GM23338 (cell line): ENCODE measurements around the gene PNLIPRP2. TPM values are rescaled to one million over a fixed set of nuclear protein-coding genes. Genes with fewer than 3 reads are reported as not detected.

Experiments
- ATAC-seq: fragments of 200-7000 bp; cut with Tn5 transposase; 3 replicates; pipeline ENCODE4 v1.9.1; 2020
- DNase-seq: peaks from one replicate; pipeline ENCODE4 v3.0.0-alpha.2; 2015; ENCODE audit warnings: low spot score
- H2AFZ ChIP-seq: fragments of 200-600 bp; sonication (generic); 2 replicates; pipeline ENCODE4 v1.8.0; 2016; ENCODE audit warnings: antibody characterized with exemption, mild to moderate bottlenecking, moderate library complexity
- H3F3A ChIP-seq: fragments of 200-600 bp; sonication (generic); replicated peaks from 2 replicates; pipeline ENCODE4 v1.8.0; 2017; ENCODE audit warnings: antibody characterized with exemption, mixed run types, low read depth
- H3K27ac ChIP-seq: fragments of 200-600 bp; sonication (generic); 2 replicates; pipeline ENCODE4 v1.6.1; 2016; ENCODE audit warnings: low read depth
- H3K27me3 ChIP-seq: fragments of 200-600 bp; sonication (generic); 2 replicates; pipeline ENCODE4 v1.8.0; 2016; ENCODE audit warnings: mild to moderate bottlenecking, mixed run types, moderate library complexity; ENCODE audit not compliant: insufficient read depth
- H3K36me3 ChIP-seq: fragments of 200-600 bp; sonication (generic); 2 replicates; pipeline ENCODE4 v1.8.0; 2016; ENCODE audit warnings: mild to moderate bottlenecking; ENCODE audit not compliant: insufficient read depth
- H3K4me1 ChIP-seq: fragments of 200-600 bp; sonication (generic); 2 replicates; pipeline ENCODE4 v1.8.0; 2016; ENCODE audit warnings: mild to moderate bottlenecking, moderate library complexity; ENCODE audit not compliant: insufficient read depth
- H3K4me2 ChIP-seq: fragments of 200-600 bp; sonication (generic); 2 replicates; pipeline ENCODE4 v1.7.1; 2017; ENCODE audit warnings: mixed run types
- H3K4me3 ChIP-seq: fragments of 200-600 bp; sonication (generic); 2 replicates; pipeline ENCODE4 v1.6.1; 2016; ENCODE audit warnings: mixed run types
- H3K79me2 ChIP-seq: fragments of 200-600 bp; sonication (generic); replicated peaks from 2 replicates; pipeline ENCODE4 v1.8.0; 2017; ENCODE audit warnings: mild to moderate bottlenecking; ENCODE audit not compliant: insufficient read depth
- H3K9me2 ChIP-seq: fragments of 200-600 bp; sonication (generic); 2 replicates; pipeline ENCODE4 v1.8.0; 2017; ENCODE audit not compliant: insufficient read depth
- H4K20me1 ChIP-seq: fragments of 200-600 bp; sonication (generic); replicated peaks from 2 replicates; pipeline ENCODE4 v1.8.0; 2017; ENCODE audit warnings: mild to moderate bottlenecking; ENCODE audit not compliant: insufficient read depth
- H3K27ac Mint-ChIP-seq: 2 replicates; pipeline ENCODE4 v1.8.0; 2020; ENCODE audit warnings: inconsistent platforms, mild to moderate bottlenecking, moderate library complexity, mixed read lengths
- H3K27me3 Mint-ChIP-seq: 3 replicates; pipeline ENCODE4 v1.8.0; 2022; ENCODE audit warnings: low read depth, mild to moderate bottlenecking, moderate library complexity, mixed read lengths, inconsistent platforms; ENCODE audit not compliant: insufficient read depth, poor library complexity
- H3K36me3 Mint-ChIP-seq: 3 replicates; pipeline ENCODE4 v1.8.0; 2021; ENCODE audit warnings: low read depth, mild to moderate bottlenecking, inconsistent platforms, moderate library complexity, mixed read lengths
- H3K4me1 Mint-ChIP-seq: 3 replicates; pipeline ENCODE4 v1.8.0; 2020; ENCODE audit warnings: mild to moderate bottlenecking, inconsistent platforms, mixed read lengths
- H3K4me3 Mint-ChIP-seq: 3 replicates; pipeline ENCODE4 v1.8.0; 2021; ENCODE audit warnings: moderate library complexity, mild to moderate bottlenecking, inconsistent platforms, mixed read lengths
- H3K9me3 Mint-ChIP-seq: 3 replicates; pipeline ENCODE4 v1.8.0; 2020; ENCODE audit warnings: moderate library complexity, mild to moderate bottlenecking, inconsistent platforms, mixed read lengths
- CREB1 ChIP-seq: fragments of 250-450 bp; sonication (Bioruptor Pico); IDR thresholded peaks from 2 replicates; pipeline ENCODE4 v1.5.0; 2020; ENCODE audit warnings: low read depth, mild to moderate bottlenecking, moderate library complexity
- CTCF ChIP-seq, 2 experiments: fragments of 200-600 bp in 1 of 2; sonication (generic) in 1 of 2; conservative IDR thresholded peaks; 2 replicates each; pipeline versions ENCODE4 v1.5.1 to v1.6.1; 2016 to 2017; ENCODE audit warnings: antibody characterized with exemption in 2 of 2, low read depth in 2 of 2, mild to moderate bottlenecking in 2 of 2, moderate library complexity in 1 of 2
- ETS1 ChIP-seq: IDR thresholded peaks from 2 replicates; pipeline ENCODE4 v1.6.1; 2016; ENCODE audit warnings: antibody characterized with exemption
- EZH2 ChIP-seq: fragments of 200-600 bp; sonication (generic); IDR thresholded peaks from one replicate; pipeline ENCODE4 v1.8.0; 2017; ENCODE audit warnings: antibody characterized with exemption, mild to moderate bottlenecking, low read depth; ENCODE audit not compliant: unreplicated experiment
- EZH2phosphoT487 ChIP-seq: fragments of 200-600 bp; sonication (generic); IDR thresholded peaks from one replicate; pipeline ENCODE4 v1.8.1; 2018; ENCODE audit warnings: antibody characterized with exemption; ENCODE audit not compliant: unreplicated experiment
- JUNB ChIP-seq: IDR thresholded peaks from one replicate; pipeline ENCODE4 v1.6.1; 2016; ENCODE audit warnings: antibody characterized with exemption; ENCODE audit not compliant: unreplicated experiment
- NANOG ChIP-seq: IDR thresholded peaks from 2 replicates; pipeline ENCODE4 v1.6.1; 2016; ENCODE audit warnings: antibody characterized with exemption, borderline replicate concordance
- REST ChIP-seq: IDR thresholded peaks from one replicate; pipeline ENCODE4 v1.6.1; 2018; ENCODE audit warnings: antibody characterized with exemption; ENCODE audit not compliant: unreplicated experiment
- STAT1 ChIP-seq: IDR thresholded peaks from one replicate; pipeline ENCODE4 v1.6.1; 2016; ENCODE audit warnings: antibody characterized with exemption; ENCODE audit not compliant: unreplicated experiment
- ZNF114 ChIP-seq: fragments of 250-450 bp; sonication (Bioruptor Pico); IDR thresholded peaks from 2 replicates; pipeline ENCODE4 v1.5.0; 2020; ENCODE audit warnings: mild to moderate bottlenecking, moderate library complexity
- ZNF331 ChIP-seq: fragments of 250-450 bp; sonication (Bioruptor Pico); IDR thresholded peaks from 2 replicates; pipeline ENCODE4 v1.5.0; 2020; ENCODE audit warnings: low read depth, mild to moderate bottlenecking, moderate library complexity
- ZNF462 ChIP-seq: fragments of 250-450 bp; sonication (Bioruptor Pico); IDR thresholded peaks from 2 replicates; pipeline ENCODE4 v1.5.0; 2020; ENCODE audit warnings: mild to moderate bottlenecking, moderate library complexity
- polyA plus RNA-seq: library from polyadenylated mRNA; unstranded; fragments of >200 nt; fragmentation: Nextera tagmentation; extraction: Ambion mirVana; gene quantifications from 2 replicates; pipeline ENCODE4 v1.2.1, GENCODE V29; 2016
- total RNA-seq: library from RNA; depleted of rRNA; stranded (reverse); fragments of >200 nt; shearing (Covaris generic); gene quantifications from 2 replicates; pipeline ENCODE4 v1.2.3, GENCODE V29; 2014

PNLIPRP2 gene
- total and polyA plus RNA-seq, 2 experiments from 2014 or later = 0.24 TPM; not detected in 1

- Histone ChIP-seq H3K4me2 (no peak overlapping the region), H3K27ac (no peak overlapping the region), H3F3A (no peaks in the 10 kb centered on the region), H3K79me2 (no peaks in the 10 kb centered on the region), H2AFZ (no peak overlapping the region), H3K27me3 (no peaks in the 10 kb centered on the region), H3K4me1 (no peaks in the 10 kb centered on the region), H3K4me3 (no peak overlapping the region), H3K9me2 (no peaks in the 10 kb centered on the region), H4K20me1 (no peaks in the 10 kb centered on the region), H3K36me3 (no peaks in the 10 kb centered on the region)
- H3K27ac Mint-ChIP-seq = no peak overlapping the region
- no peak for ATAC-seq
- peaks cover 4% of the 10 kb centered on the region for H3K27me3 Mint-ChIP-seq
- DNase-seq = no peak
- H3K4me1 Mint-ChIP-seq = peaks cover 8% of the 10 kb centered on the region; the same call in 2 of the 3 replicates
- no peak overlapping the region for H3K4me3 Mint-ChIP-seq
- TF ChIP-seq REST (no peak), JUNB (no peak), CREB1 (no peak), STAT1 (no peak), ZNF114 (CRISPR knock-in tag) (no peak), EZH2phosphoT487 (no peak), EZH2 (no peak), ETS1 (no peak), CTCF (conservative IDR thresholded peaks at IDR 0.05; ENCODE audit: low read depth in 2 of 2) (no peak), NANOG (no peak), ZNF331 (no peak), ZNF462 (CRISPR knock-in tag) (no peak)
- H3K36me3 Mint-ChIP-seq = no peaks in the 10 kb centered on the region
- no peaks in the 10 kb centered on the region for H3K9me3 Mint-ChIP-seq
These were observed 22.4 kb upstream of the PNLIPRP2 start for GRCh38 chr10:116598329-116598728.
